TTC549 (cell line): ENCODE data around the gene VEGFD.

Experiments
- FAIRE-seq: peaks from 2 replicates; lab custom pipeline; 2012; peaks lifted over from hg19 to GRCh38; lab: Jason Lieb, UNC

The VEGFD gene

GRCh38 chrX:15299941-15300851 lies 84.0 kb downstream of the VEGFD start:
- FAIRE-seq: peak; percentile 57

- FAIRE-seq: no peak
Measured at GRCh38 chrX:15298780-15299179, 85.4 kb downstream of the VEGFD start.

DNA sequence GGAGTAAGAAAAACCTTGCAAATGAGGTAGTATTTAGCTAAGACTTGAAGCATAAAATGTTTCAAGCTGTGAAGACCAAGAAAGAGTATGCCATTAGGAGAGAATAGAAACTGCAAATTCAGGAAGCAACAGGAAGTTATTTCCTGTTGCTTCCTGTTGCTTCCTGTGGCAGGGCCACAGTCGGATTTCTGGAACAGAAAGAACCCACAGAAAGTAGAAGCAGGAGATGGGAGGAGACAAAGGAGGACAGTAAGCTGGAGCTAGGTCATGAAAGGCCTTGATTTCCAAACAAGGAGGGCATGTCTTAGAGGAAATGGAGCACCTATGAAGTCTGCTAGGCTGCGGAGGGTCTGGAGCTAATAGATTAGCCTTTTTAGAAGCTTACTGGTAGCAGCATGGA lies 86.0 kb downstream of the VEGFD start:
- no peak for FAIRE-seq
